H1 (cell line): ENCODE data around the gene RIPK4. TPM values are rescaled to one million over a fixed set of nuclear protein-coding genes. Genes with fewer than 3 reads are reported as not detected.

ENCODE experiments used
- CTCF ChIA-PET: fragments of 300-600 bp; sonication (Branson Sonifier 250); formaldehyde crosslinking; loops from one replicate; lab custom pipeline; 2021; ENCODE audit not compliant: partially characterized antibody; lab: Charles Lee
- POLR2A ChIA-PET: fragments of 300-600 bp; sonication (Branson Sonifier 250); formaldehyde crosslinking; loops from one replicate; lab custom pipeline; 2021; ENCODE audit warnings: inconsistent platforms; ENCODE audit not compliant: partially characterized antibody; lab: Charles Lee
- DNase-seq, 2 experiments: peaks; one replicate each; pipeline versions ENCODE4 v3.0.0 to v3.0.0-alpha.2; 2010 to 2022; ENCODE audit warnings: low spot score in 2 of 2, low read depth in 1 of 2, mixed read lengths in 1 of 2
- FAIRE-seq: peaks from 2 replicates; lab custom pipeline; 2011; peaks lifted over from hg19 to GRCh38; lab: Jason Lieb, UNC
- H2AFZ ChIP-seq: 2 replicates; pipeline ENCODE4 v1.8.1; 2012; ENCODE audit warnings: low read length, inconsistent platforms
- H2AK5ac ChIP-seq: 2 replicates; pipeline ENCODE4 v1.6.1; 2013; ENCODE audit warnings: low read depth, low read length
- H2BK120ac ChIP-seq: replicated peaks from 2 replicates; pipeline ENCODE3; 2013; ENCODE audit warnings: low read depth, low read length, inconsistent platforms
- H2BK12ac ChIP-seq: 2 replicates; pipeline ENCODE4 v1.6.1; 2013; ENCODE audit warnings: low read depth, low read length
- H2BK15ac ChIP-seq: 2 replicates; pipeline ENCODE4 v1.6.1; 2013; ENCODE audit warnings: low read length
- H2BK20ac ChIP-seq: 2 replicates; pipeline ENCODE4 v1.6.1; 2013; ENCODE audit warnings: low read length
- H2BK5ac ChIP-seq: 2 replicates; pipeline ENCODE4 v1.6.1; 2013; ENCODE audit warnings: low read depth, low read length
- H3K14ac ChIP-seq: 2 replicates; pipeline ENCODE4 v1.6.1; 2013; ENCODE audit warnings: inconsistent platforms; ENCODE audit not compliant: insufficient read length
- H3K18ac ChIP-seq: 2 replicates; pipeline ENCODE4 v1.6.1; 2013; ENCODE audit warnings: low read length; ENCODE audit errors: extremely low read depth
- H3K23ac ChIP-seq: 2 replicates; pipeline ENCODE4 v1.6.1; 2013; ENCODE audit warnings: inconsistent platforms; ENCODE audit not compliant: insufficient read length
- H3K23me2 ChIP-seq: 2 replicates; pipeline ENCODE4 v1.6.1; 2013; ENCODE audit warnings: low read depth, low read length
- H3K27ac ChIP-seq: 2 replicates; pipeline ENCODE4 v1.6.1; 2011; ENCODE audit warnings: low read depth, low read length, inconsistent platforms
- H3K27me3 ChIP-seq, 4 experiments: replicated peaks in 1 of 4; 1 replicate in 1 of 4; 2 replicates in 3 of 4; pipeline versions ENCODE4 v1.6.1 to v1.8.1; 2011 to 2013; ENCODE audit warnings: low read length in 3 of 4, mild to moderate bottlenecking in 3 of 4, inconsistent platforms in 2 of 4, mixed read lengths in 2 of 4, moderate library complexity in 1 of 4; ENCODE audit not compliant: control insufficient read depth in 3 of 4, insufficient read depth in 3 of 4; ENCODE audit errors: extremely low read depth in 1 of 4
- H3K36me3 ChIP-seq, 4 experiments: 2 replicates each; pipeline versions ENCODE4 v1.6.1 to v1.8.1; 2011 to 2013; ENCODE audit warnings: mild to moderate bottlenecking in 4 of 4, low read length in 3 of 4, moderate library complexity in 2 of 4, control low read depth in 1 of 4, inconsistent platforms in 1 of 4; ENCODE audit not compliant: insufficient read depth in 4 of 4, control insufficient read depth in 2 of 4
- H3K4ac ChIP-seq: replicated peaks from 2 replicates; pipeline ENCODE3; 2013; ENCODE audit warnings: low read length, low read depth, mixed read lengths, inconsistent platforms; ENCODE audit not compliant: insufficient read length
- H3K4me1 ChIP-seq, 4 experiments: replicated peaks in 1 of 4; 1 replicate in 1 of 4; 2 replicates in 3 of 4; pipeline versions ENCODE4 v1.6.1 to v1.8.1; 2011 to 2013; ENCODE audit warnings: low read length in 3 of 4, inconsistent platforms in 2 of 4, mixed read lengths in 1 of 4; ENCODE audit not compliant: insufficient read depth in 4 of 4, control insufficient read depth in 3 of 4
- H3K4me2 ChIP-seq, 2 experiments: 2 replicates each; pipeline versions ENCODE4 v1.6.1 to v1.8.1; 2011 to 2013; ENCODE audit warnings: low read depth in 2 of 2, low read length in 2 of 2, control low read depth in 1 of 2, inconsistent platforms in 1 of 2, mild to moderate bottlenecking in 1 of 2; ENCODE audit not compliant: insufficient read depth in 1 of 2
- H3K4me3 ChIP-seq, 4 experiments: fragments of 200-600, 300-600 bp in 1 of 4; sonication (generic), shearing (Covaris generic), sonication (Bioruptor Twin) in 1 of 4; 2 replicates each; pipeline versions ENCODE4 v1.5.1 to v1.8.1; 2011 to 2016; ENCODE audit warnings: low read length in 4 of 4, low read depth in 3 of 4, control low read depth in 2 of 4, inconsistent platforms in 2 of 4, mild to moderate bottlenecking in 2 of 4, mixed read lengths in 1 of 4, moderate library complexity in 1 of 4; ENCODE audit not compliant: insufficient read depth in 2 of 4; ENCODE audit errors: extremely low read depth in 1 of 4
- H3K56ac ChIP-seq: replicated peaks from 2 replicates; pipeline ENCODE3; 2013; ENCODE audit warnings: low read depth, mild to moderate bottlenecking, mixed read lengths, low read length, inconsistent platforms; ENCODE audit not compliant: insufficient read length
- H3K79me1 ChIP-seq: 2 replicates; pipeline ENCODE4 v1.6.1; 2013; ENCODE audit warnings: low read depth, low read length, control low read depth
- H3K79me2 ChIP-seq, 2 experiments: 2 replicates each; pipeline versions ENCODE4 v1.6.1 to v1.8.1; 2012 to 2013; ENCODE audit warnings: low read length in 2 of 2, mild to moderate bottlenecking in 2 of 2, inconsistent platforms in 1 of 2; ENCODE audit not compliant: insufficient read depth in 2 of 2, control insufficient read depth in 1 of 2
- H3K9ac ChIP-seq, 4 experiments: replicated peaks in 1 of 4; 1 replicate in 1 of 4; 2 replicates in 3 of 4; pipeline versions ENCODE4 v1.6.1 to v1.8.1; 2011 to 2013; ENCODE audit warnings: low read depth in 3 of 4, low read length in 3 of 4, control low read depth in 2 of 4, mild to moderate bottlenecking in 2 of 4, moderate library complexity in 2 of 4, inconsistent platforms in 1 of 4; ENCODE audit errors: extremely low read depth in 1 of 4
- H3K9me3 ChIP-seq, 2 experiments: 2 replicates each; pipeline versions ENCODE4 v1.6.1 to v1.8.1; 2012 to 2013; ENCODE audit warnings: mild to moderate bottlenecking in 2 of 2, moderate library complexity in 2 of 2, control low read depth in 1 of 2, inconsistent platforms in 1 of 2, low read depth in 1 of 2, low read length in 1 of 2, mixed read lengths in 1 of 2; ENCODE audit not compliant: insufficient read depth in 2 of 2
- H4K20me1 ChIP-seq, 2 experiments: replicated peaks in 1 of 2; 2 replicates each; pipeline versions ENCODE3 to v1.8.1; 2011 to 2013; ENCODE audit warnings: inconsistent platforms in 2 of 2, low read length in 2 of 2, mild to moderate bottlenecking in 1 of 2; ENCODE audit not compliant: insufficient read depth in 2 of 2, control insufficient read depth in 1 of 2
- H4K5ac ChIP-seq: 2 replicates; pipeline ENCODE4 v1.6.1; 2013; ENCODE audit warnings: low read length, low read depth, mixed read lengths, inconsistent platforms; ENCODE audit not compliant: insufficient read length
- H4K8ac ChIP-seq: 2 replicates; pipeline ENCODE4 v1.8.0; 2013; ENCODE audit warnings: mild to moderate bottlenecking, moderate library complexity, low read length, inconsistent platforms; ENCODE audit not compliant: insufficient read depth; ENCODE audit errors: extremely low read depth
- H4K91ac ChIP-seq: replicated peaks from 2 replicates; pipeline ENCODE3; 2013; ENCODE audit warnings: low read length, mixed read lengths, inconsistent platforms; ENCODE audit not compliant: insufficient read length
- CBX5 ChIP-seq: fragments of 300-800, 300-1000 bp; sonication (generic); IDR thresholded peaks from 2 replicates; pipeline ENCODE4 v1.7.1; 2016; ENCODE audit warnings: antibody characterized with exemption, low read length, low read depth
- CREB1 ChIP-seq: IDR thresholded peaks from 2 replicates; pipeline ENCODE4 v1.6.1; 2012; ENCODE audit warnings: inconsistent platforms
- EGR1 ChIP-seq: IDR thresholded peaks from 2 replicates; pipeline ENCODE4 v1.6.1; 2011; ENCODE audit warnings: low read depth, low read length, borderline replicate concordance
- GTF2F1 ChIP-seq: IDR thresholded peaks from 2 replicates; pipeline ENCODE4 v1.6.1; 2012; ENCODE audit warnings: low read depth, low read length, improper control_type of control experiment, borderline replicate concordance
- JUN ChIP-seq: IDR thresholded peaks from 2 replicates; pipeline ENCODE4 v1.6.1; 2011; ENCODE audit warnings: low read depth, mild to moderate bottlenecking, improper control_type of control experiment, low read length
- JUND ChIP-seq: IDR thresholded peaks from 2 replicates; pipeline ENCODE4 v1.6.1; 2011; ENCODE audit warnings: mild to moderate bottlenecking, improper control_type of control experiment, low read length
- KDM1A ChIP-seq: fragments of 200-600, 300-600 bp; sonication (generic); IDR thresholded peaks from 2 replicates; pipeline ENCODE4 v1.7.1; 2016; ENCODE audit warnings: mild to moderate bottlenecking, low read length, borderline replicate concordance
- NANOG ChIP-seq: IDR thresholded peaks from 2 replicates; pipeline ENCODE4 v1.6.1; 2011; ENCODE audit warnings: low read length, low read depth, mild to moderate bottlenecking, inconsistent platforms; ENCODE audit not compliant: insufficient read depth, poor library complexity, severe bottlenecking
- RFX5 ChIP-seq: IDR thresholded peaks from 2 replicates; pipeline ENCODE4 v1.6.1; 2011; ENCODE audit warnings: low read depth, low read length, improper control_type of control experiment, borderline replicate concordance
- SIRT6 ChIP-seq: IDR thresholded peaks from one replicate; pipeline ENCODE4 v1.7.1; 2012; ENCODE audit warnings: low read length, inconsistent platforms
- SRF ChIP-seq: IDR thresholded peaks from 2 replicates; pipeline ENCODE4 v1.6.1; 2011; ENCODE audit warnings: mild to moderate bottlenecking, low read depth, low read length, moderate library complexity
- TEAD4 ChIP-seq: IDR thresholded peaks from 2 replicates; pipeline ENCODE4 v1.6.1; 2012; ENCODE audit warnings: low read depth, low read length, inconsistent platforms, mixed read lengths
- WGBS, 2 experiments: shearing (Covaris generic) in 1 of 2; methylation state at CpG; one replicate each; pipeline versions ENCODE4 v1.1.6 to v1.1.7; 2013 to 2015; ENCODE audit warnings: low lambda C conversion rate in 2 of 2, mixed read lengths in 2 of 2, inconsistent platforms in 1 of 2, low coverage in 1 of 2, missing lambda C conversion rate in 1 of 2; ENCODE audit not compliant: insufficient replicate concordance in 2 of 2, insufficient coverage in 1 of 2, insufficient read length in 1 of 2; ENCODE audit errors: extremely low coverage in 1 of 2, missing lambda C conversion rate in 1 of 2; 5-methylcytosine and 5-hydroxymethylcytosine counted together
- polyA plus RNA-seq, 7 experiments: library from polyadenylated mRNA; depleted of rRNA in 3 of 7; stranded (reverse) in 5 of 7; unstranded in 2 of 7; fragments of >200 nt in 5 of 7; fragments of 200-250 nt in 2 of 7; gene quantifications; 1 replicate in 5 of 7; 2 replicates in 1 of 7; 4 replicates in 1 of 7; pipeline versions ENCODE4 v1.2.1 to v1.2.3, GENCODE V29; 2011 to 2013; ENCODE audit warnings: missing spikeins in 2 of 7, mixed read lengths in 2 of 7
- total RNA-seq: library from RNA; stranded (reverse); fragmentation: NEBNext Ultra II Directional; extraction: Animal tissue kit (Norgen Biotek cat#: 25700); gene quantifications from 2 replicates; pipeline ENCODE4 v1.2.1, GENCODE V29; 2021

Gene RIPK4
- total and polyA plus RNA-seq, 2 of the 8 experiments (the other 6 are each of a cell fraction or from before 2014, with no cell fraction given) = 2.7 to 5.6 TPM

- no peak overlapping the region for H2BK5ac ChIP-seq
- H3K79me1 ChIP-seq = no peaks in the 10 kb centered on the region; the same call in 1 of the 2 replicates
- peaks cover 0 to 4% of the 10 kb centered on the region in 2 experiments for H4K20me1 ChIP-seq
- H4K5ac ChIP-seq = no peak overlapping the region
- no peak for TF ChIP-seq EGR1
- TF ChIP-seq SRF = no peak
- TF ChIP-seq GTF2F1 = no peak
- no peak for TF ChIP-seq SIRT6
- TF ChIP-seq KDM1A = no peak
- no peak for TF ChIP-seq NANOG
- TF ChIP-seq RFX5 = no peak
- no peak for TF ChIP-seq JUN
- no peak for TF ChIP-seq TEAD4
- no peak for TF ChIP-seq CREB1
- TF ChIP-seq JUND = no peak
- TF ChIP-seq CBX5 = no peak
- no peak overlapping the region for H2BK15ac ChIP-seq
- no peak overlapping the region for H4K91ac ChIP-seq
- DNase-seq (no peak), FAIRE-seq (no peak)
- no peaks in the 10 kb centered on the region for H3K27me3 ChIP-seq
- no peak overlapping the region for H3K14ac ChIP-seq
- no peak overlapping the region for H2BK12ac ChIP-seq
- H2AK5ac ChIP-seq = no peak overlapping the region
- H3K18ac ChIP-seq = no peak overlapping the region
- no peak overlapping the region for H3K27ac ChIP-seq
- no peak overlapping the region for H3K9ac ChIP-seq
- H3K56ac ChIP-seq = no peak overlapping the region
- peaks cover 6 to 24% (median 12%) of the 10 kb centered on the region in 4 experiments; a peak in 6 of 8 replicates for H3K36me3 ChIP-seq
- H4K8ac ChIP-seq = no peak overlapping the region
- H3K23ac ChIP-seq = no peak overlapping the region
- no peaks in the 10 kb centered on the region for H3K79me2 ChIP-seq
- peaks cover 9 to 13% of the 10 kb centered on the region in 2 experiments for H3K9me3 ChIP-seq
- H3K4me3 ChIP-seq = no peak overlapping the region
- H3K4me2 ChIP-seq = no peak overlapping the region
- CTCF ChIA-PET = interaction anchor here (0.6 to 5.2 kb wide), 6 partner anchors 9 to 129 kb away, joined by 3 to 36 read pairs (median 4); no protein-coding TSS in a partner anchor
- H2BK20ac ChIP-seq = no peak overlapping the region
- peaks cover 0 to 5% (median under 1%) of the 10 kb centered on the region in 4 experiments; a peak in 2 of 7 replicates for H3K4me1 ChIP-seq
- no peaks in the 10 kb centered on the region for H3K23me2 ChIP-seq
- POLR2A ChIA-PET = no interaction called here
- no peak overlapping the region for H3K4ac ChIP-seq
- WGBS, 2 experiments = 96% methylated on average over 30 of the region's 30 CpGs; no CpG with 5 or more reads in 1 of the 2 experiments
- H2BK120ac ChIP-seq = no peak overlapping the region
- no peak overlapping the region for H2AFZ ChIP-seq
Measured at GRCh38 chr21:41742073-41742875, 24.6 kb downstream of the RIPK4 start.
